NOMO-1 (cell line): ENCODE measurements around the gene GTF3C6.
A peak's percentile ranks its signal among the peaks of the same experiment; 100 is the strongest.
"Not testable (repeated sequence)": the region's sequence is repeated elsewhere in the genome, so short reads cannot be mapped to it uniquely, and the experiment has no call there.

Source experiments
- DNase-seq, 2 experiments: peaks; one replicate each; lab custom pipeline; 2025; ENCODE audit not compliant: unreplicated experiment in 2 of 2; lab: John Stamatoyannopoulos, UW

The GTF3C6 gene

GRCh38 chr6:110958329-110959192 lies at the start of gene GTF3C6:
GTF3C6 (plus strand) TSS chr6:110958706; CDS start chr6:110958770, 64 bp downstream.
- DNase-seq, result peak; percentile 91 to 98

- DNase-seq, result no peak
Measured at GRCh38 chr6:110930781-110931180, 27.7 kb upstream of the GTF3C6 start.

GRCh38 chr6:110933912-110934311 lies 24.6 kb upstream of the GTF3C6 start:
- DNase-seq, result peak; percentile 1 to 8

- DNase-seq, result peak in 1 of 2 experiments; percentile 11
Measured at GRCh38 chr6:110934381-110934898, 24.1 kb upstream of the GTF3C6 start.

- DNase-seq, result no peak
Measured at GRCh38 chr6:110935171-110935570, 23.3 kb upstream of the GTF3C6 start.

GRCh38 chr6:110938171-110938570 lies 20.3 kb upstream of the GTF3C6 start:
- DNase-seq, result no peak

- DNase-seq, result no peak
Measured at GRCh38 chr6:110939429-110940200, 18.9 kb upstream of the GTF3C6 start.

- DNase-seq, result peak; percentile 73 to 96
Measured at GRCh38 chr6:110944681-110945151, 13.8 kb upstream of the GTF3C6 start.

- DNase-seq, result no peak
Measured at GRCh38 chr6:110946498-110946897, 12.0 kb upstream of the GTF3C6 start.

- peak; percentile 12 to 54 for DNase-seq
Measured at GRCh38 chr6:110949679-110950285, 8.7 kb upstream of the GTF3C6 start.

GRCh38 chr6:110950440-110950839 lies 8.1 kb upstream of the GTF3C6 start:
- DNase-seq, result no peak

- no peak for DNase-seq
Measured at GRCh38 chr6:110951008-110951407, 7.5 kb upstream of the GTF3C6 start.

- DNase-seq, result no peak
Measured at GRCh38 chr6:110951986-110952794, 6.3 kb upstream of the GTF3C6 start.

GRCh38 chr6:110953633-110954303 lies 4.7 kb upstream of the GTF3C6 start:
- DNase-seq, result no peak

- no peak for DNase-seq
Measured at GRCh38 chr6:110960014-110960390, 1.5 kb downstream of the GTF3C6 start.

GRCh38 chr6:110962636-110963035 lies 4.1 kb downstream of the GTF3C6 start:
- DNase-seq, result not testable (repeated sequence)

GRCh38 chr6:110965629-110966229 lies 7.2 kb downstream of the GTF3C6 start:
- DNase-seq, result no peak

- not testable (repeated sequence) for DNase-seq
Measured at GRCh38 chr6:110968661-110969060, 10.2 kb downstream of the GTF3C6 start.

- DNase-seq, result no peak
Measured at GRCh38 chr6:110971468-110971867, 13.0 kb downstream of the GTF3C6 start.
